H1 (cell line): ENCODE measurements around the gene SRSF9. TPM values are rescaled to one million over a fixed set of nuclear protein-coding genes. Genes with fewer than 3 reads are reported as not detected.

Source experiments
- polyA plus RNA-seq, 7 experiments: library from polyadenylated mRNA; depleted of rRNA in 3 of 7; stranded (reverse) in 5 of 7; unstranded in 2 of 7; fragments of >200 nt in 5 of 7; fragments of 200-250 nt in 2 of 7; gene quantifications; 1 replicate in 5 of 7; 2 replicates in 1 of 7; 4 replicates in 1 of 7; pipeline versions ENCODE4 v1.2.1 to v1.2.3, GENCODE V29; 2011 to 2013; ENCODE audit warnings: missing spikeins in 2 of 7, mixed read lengths in 2 of 7
- total RNA-seq: library from RNA; stranded (reverse); fragmentation: NEBNext Ultra II Directional; extraction: Animal tissue kit (Norgen Biotek cat#: 25700); gene quantifications from 2 replicates; pipeline ENCODE4 v1.2.1, GENCODE V29; 2021
- TF ChIP-seq, protein P1 (sequence below): IDR thresholded peaks from 2 replicates; pipeline ENCODE4 v1.6.1; 2012; ENCODE audit warnings: inconsistent platforms

The SRSF9 gene
- total and polyA plus RNA-seq, 2 of the 8 experiments (the other 6 are each of a cell fraction or from before 2014, with no cell fraction given) = 172 to 304 TPM

- TF ChIP-seq, protein P1, sequence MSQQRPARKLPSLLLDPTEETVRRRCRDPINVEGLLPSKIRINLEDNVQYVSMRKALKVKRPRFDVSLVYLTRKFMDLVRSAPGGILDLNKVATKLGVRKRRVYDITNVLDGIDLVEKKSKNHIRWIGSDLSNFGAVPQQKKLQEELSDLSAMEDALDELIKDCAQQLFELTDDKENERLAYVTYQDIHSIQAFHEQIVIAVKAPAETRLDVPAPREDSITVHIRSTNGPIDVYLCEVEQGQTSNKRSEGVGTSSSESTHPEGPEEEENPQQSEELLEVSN = no peak
These were observed 39.0 kb upstream of the SRSF9 start (continued) for GRCh38 chr12:120508537-120508936.
